Endothelial cell of umbilical vein (primary cell): ENCODE results near the gene AURKA. TPM values are rescaled to one million over a fixed set of nuclear protein-coding genes. Genes with fewer than 3 reads are reported as not detected.
A peak's percentile ranks its signal among the peaks of the same experiment; 100 is the strongest.

ENCODE experiments used
- BruUV-seq: library from RNA; stranded (reverse); fragments of 400-500 nt; replicated peaks from 2 replicates; lab custom pipeline; 2021; lab: Mats Ljungman, UMichigan
- CTCF ChIA-PET: fragments of 300-600, 350-600 bp; sonication (Branson Sonifier 250); formaldehyde crosslinking; loops from one replicate; lab custom pipeline; 2021; ENCODE audit warnings: antibody characterized with exemption, inconsistent platforms; lab: Charles Lee
- POLR2A ChIA-PET: fragments of 300-600, 350-600 bp; sonication (Branson Sonifier 250); formaldehyde crosslinking; loops from one replicate; lab custom pipeline; 2021; ENCODE audit warnings: antibody characterized with exemption, inconsistent platforms; lab: Charles Lee
- DNase-seq: peaks from one replicate; pipeline ENCODE4 v3.0.0-alpha.2; 2011; ENCODE audit warnings: low read depth, low spot score
- FAIRE-seq: peaks from 2 replicates; lab custom pipeline; 2011; peaks lifted over from hg19 to GRCh38; lab: Jason Lieb, UNC
- H2AFZ ChIP-seq: 2 replicates; pipeline ENCODE4 v1.6.0; 2012; ENCODE audit warnings: low read depth, low read length, control low read depth, inconsistent platforms
- H3K27ac ChIP-seq: 2 replicates; pipeline ENCODE4 v1.5.1; 2011; ENCODE audit warnings: low read depth, mild to moderate bottlenecking, control low read depth, low read length, moderate library complexity; ENCODE audit not compliant: insufficient read depth
- H3K27me3 ChIP-seq, 2 experiments: 2 replicates each; pipeline versions ENCODE4 v1.6.0 to v1.6.1; 2011; ENCODE audit warnings: low read length in 2 of 2, mixed read lengths in 1 of 2; ENCODE audit not compliant: control insufficient read depth in 2 of 2, insufficient read depth in 2 of 2
- H3K36me3 ChIP-seq, 2 experiments: 2 replicates in 1 of 2; 3 replicates in 1 of 2; pipeline ENCODE4 v1.5.1; 2011; ENCODE audit warnings: low read length in 2 of 2, mild to moderate bottlenecking in 1 of 2, moderate library complexity in 1 of 2; ENCODE audit not compliant: control insufficient read depth in 2 of 2, insufficient read depth in 2 of 2; ENCODE audit errors: extremely low read depth in 1 of 2
- H3K4me1 ChIP-seq: 3 replicates; pipeline ENCODE4 v1.5.1; 2011; ENCODE audit warnings: mild to moderate bottlenecking, low read length; ENCODE audit not compliant: control insufficient read depth, insufficient read depth; ENCODE audit errors: extremely low read depth
- H3K4me2 ChIP-seq: 2 replicates; pipeline ENCODE4 v1.6.1; 2011; ENCODE audit warnings: low read length, control low read depth, mixed read lengths; ENCODE audit not compliant: insufficient read depth
- H3K4me3 ChIP-seq, 3 experiments: fragments of 200-600 bp in 1 of 3; sonication (generic), shearing (Covaris generic) in 1 of 3; replicated peaks in 1 of 3; 2 replicates each; pipeline ENCODE4 v1.5.1; 2011 to 2016; ENCODE audit warnings: control low read depth in 3 of 3, low read length in 3 of 3, mild to moderate bottlenecking in 2 of 3, inconsistent platforms in 1 of 3, low read depth in 1 of 3, moderate library complexity in 1 of 3; ENCODE audit not compliant: insufficient read depth in 1 of 3
- H3K79me2 ChIP-seq: 2 replicates; pipeline ENCODE4 v1.6.0; 2012; ENCODE audit warnings: low read length, inconsistent platforms; ENCODE audit not compliant: control insufficient read depth, insufficient read depth
- H3K9ac ChIP-seq: replicated peaks from 2 replicates; pipeline ENCODE3; 2011; ENCODE audit warnings: low read length, control low read depth; ENCODE audit not compliant: insufficient read depth; ENCODE audit errors: extremely low read depth
- H3K9me1 ChIP-seq: replicated peaks from 3 replicates; pipeline ENCODE4 v1.6.0; 2011; ENCODE audit warnings: mild to moderate bottlenecking, low read length; ENCODE audit not compliant: control insufficient read depth, insufficient read depth; ENCODE audit errors: extremely low read depth
- H3K9me3 ChIP-seq: replicated peaks from 2 replicates; pipeline ENCODE4 v1.5.1; 2012; ENCODE audit warnings: low read length, inconsistent platforms; ENCODE audit not compliant: control insufficient read depth, insufficient read depth
- H4K20me1 ChIP-seq: replicated peaks from 2 replicates; pipeline ENCODE3; 2011; ENCODE audit warnings: mild to moderate bottlenecking, low read length; ENCODE audit not compliant: control insufficient read depth, insufficient read depth; ENCODE audit errors: extremely low read depth
- EZH2 ChIP-seq: IDR thresholded peaks from 2 replicates; pipeline ENCODE4 v1.6.1; 2012; ENCODE audit warnings: borderline replicate concordance, low read depth, mild to moderate bottlenecking, moderate library complexity, low read length, inconsistent platforms; ENCODE audit not compliant: severe bottlenecking
- FOS ChIP-seq: IDR thresholded peaks from 2 replicates; pipeline ENCODE4 v1.6.1; 2011; ENCODE audit warnings: mild to moderate bottlenecking, low read length, moderate library complexity, borderline replicate concordance; ENCODE audit not compliant: insufficient read depth
- GATA2 ChIP-seq: IDR thresholded peaks from 2 replicates; pipeline ENCODE4 v1.7.0; 2011; ENCODE audit warnings: low read depth, mild to moderate bottlenecking, moderate library complexity, mixed read lengths, low read length; ENCODE audit not compliant: insufficient read length, insufficient read depth
- JUN ChIP-seq: IDR thresholded peaks from 2 replicates; pipeline ENCODE4 v1.6.1; 2011; ENCODE audit warnings: borderline replicate concordance, low read depth; ENCODE audit not compliant: insufficient read length, insufficient read depth
- MYC ChIP-seq: IDR thresholded peaks from one replicate; pipeline ENCODE4 v1.6.1; 2011; ENCODE audit warnings: mild to moderate bottlenecking, low read depth, low read length
- POLR2A ChIP-seq: IDR thresholded peaks from 2 replicates; pipeline ENCODE4 v1.6.1; 2012; ENCODE audit warnings: low read depth, mild to moderate bottlenecking, control low read depth, low read length
- POLR2AphosphoS5 ChIP-seq: IDR thresholded peaks from 2 replicates; pipeline ENCODE4 v1.6.1; 2012; ENCODE audit warnings: low read depth, mild to moderate bottlenecking, control low read depth, low read length, moderate library complexity; ENCODE audit not compliant: insufficient read depth
- dilution Hi-C: fragments of 300-500 bp; cut with MboI; formaldehyde crosslinking; loops from one replicate; pipeline ENCODE4 v1.15.0; 2019; ENCODE audit warnings: low sequenced_read_pairs; ENCODE audit not compliant: extremely low pct_ligation_motif_present
- intact Hi-C: fragments of 100-400 bp; cut with micrococcal nuclease; formaldehyde crosslinking; loops from one replicate; pipeline ENCODE4 v1.10.0; 2022
- polyA plus RNA-seq, 4 experiments: library from polyadenylated mRNA; depleted of rRNA in 3 of 4; stranded (reverse) in 3 of 4; unstranded in 1 of 4; fragments of >200 nt; gene quantifications; 2 replicates each; pipeline versions ENCODE4 v1.2.1 to v1.2.3, GENCODE V29; 2011 to 2012; ENCODE audit warnings: missing spikeins in 1 of 4
- total RNA-seq: library from RNA; stranded (reverse); gene quantifications from 2 replicates; pipeline ENCODE4 v1.2.3, GENCODE V29; 2021
- TF ChIP-seq, protein P1 (sequence below), 2 donors: IDR thresholded peaks; 1 replicate in 1 of 2; 2 replicates in 1 of 2; pipeline ENCODE4 v1.5.1; 2011; ENCODE audit warnings: low read length in 2 of 2, mild to moderate bottlenecking in 2 of 2, moderate library complexity in 2 of 2, control low read depth in 1 of 2, inconsistent platforms in 1 of 2, low read depth in 1 of 2; ENCODE audit not compliant: insufficient read depth in 1 of 2; ENCODE audit errors: extremely low read depth in 1 of 2
- TF ChIP-seq, protein P2 (sequence below): IDR thresholded peaks from 2 replicates; pipeline ENCODE4 v1.6.1; 2011; ENCODE audit not compliant: insufficient read depth, insufficient read length

Gene AURKA
- total and polyA plus RNA-seq, 2 donors (not counting 3 experiments of a cell fraction or from before 2014, with no cell fraction given) = 33.1 to 56.9 TPM

DNA sequence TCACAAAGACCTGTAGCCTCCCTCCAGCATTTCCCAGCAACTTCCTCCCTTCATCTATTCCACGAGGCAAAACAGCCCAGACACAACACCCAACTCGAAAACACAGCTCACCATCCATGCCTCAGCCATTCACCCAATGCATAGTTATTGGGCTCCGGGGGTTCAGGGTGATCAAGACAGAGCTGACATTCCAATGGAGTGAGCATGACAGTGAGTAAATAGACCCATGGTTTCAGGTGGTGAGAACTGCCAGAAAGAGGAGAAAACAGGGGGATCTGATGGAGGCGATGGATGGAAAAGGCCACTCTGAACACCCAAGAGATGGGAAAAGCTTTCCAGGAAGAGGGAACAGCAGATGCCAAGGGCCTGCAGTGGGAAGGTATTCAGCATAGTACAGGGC is 25.9 kb upstream of the AURKA start:
- no peak for DNase-seq
- H3K4me1 ChIP-seq = peaks cover 38% of the 10 kb centered on the region
- CTCF ChIA-PET = interaction anchor here (1.4 to 2.0 kb wide), 3 partner anchors 19 to 82 kb away, joined by 3 to 4 read pairs (median 4); no protein-coding TSS in a partner anchor

More for the DNA sequence above, 25.9 kb upstream of the AURKA start:
- no peak overlapping the region for H3K4me3 ChIP-seq
- FAIRE-seq = no peak
- dilution Hi-C loops = no loop called here
- H3K9ac ChIP-seq = no peak overlapping the region
- H3K9me1 ChIP-seq = no peaks in the 10 kb centered on the region
- no peaks in the 10 kb centered on the region for H3K9me3 ChIP-seq
- no TSS peak for BruUV-seq
- H3K36me3 ChIP-seq = no peaks in the 10 kb centered on the region
- no peak overlapping the region for H3K4me2 ChIP-seq
- POLR2A ChIA-PET = no interaction called here
- H2AFZ ChIP-seq = peak overlapping the region; percentile 58
- no peaks in the 10 kb centered on the region for H4K20me1 ChIP-seq
- H3K79me2 ChIP-seq = no peaks in the 10 kb centered on the region
- TF ChIP-seq JUN (no peak), EZH2 (no peak), POLR2A (no peak), MYC (no peak), FOS (no peak), GATA2 (no peak), POLR2AphosphoS5 (no peak)
- TF ChIP-seq, protein P1, sequence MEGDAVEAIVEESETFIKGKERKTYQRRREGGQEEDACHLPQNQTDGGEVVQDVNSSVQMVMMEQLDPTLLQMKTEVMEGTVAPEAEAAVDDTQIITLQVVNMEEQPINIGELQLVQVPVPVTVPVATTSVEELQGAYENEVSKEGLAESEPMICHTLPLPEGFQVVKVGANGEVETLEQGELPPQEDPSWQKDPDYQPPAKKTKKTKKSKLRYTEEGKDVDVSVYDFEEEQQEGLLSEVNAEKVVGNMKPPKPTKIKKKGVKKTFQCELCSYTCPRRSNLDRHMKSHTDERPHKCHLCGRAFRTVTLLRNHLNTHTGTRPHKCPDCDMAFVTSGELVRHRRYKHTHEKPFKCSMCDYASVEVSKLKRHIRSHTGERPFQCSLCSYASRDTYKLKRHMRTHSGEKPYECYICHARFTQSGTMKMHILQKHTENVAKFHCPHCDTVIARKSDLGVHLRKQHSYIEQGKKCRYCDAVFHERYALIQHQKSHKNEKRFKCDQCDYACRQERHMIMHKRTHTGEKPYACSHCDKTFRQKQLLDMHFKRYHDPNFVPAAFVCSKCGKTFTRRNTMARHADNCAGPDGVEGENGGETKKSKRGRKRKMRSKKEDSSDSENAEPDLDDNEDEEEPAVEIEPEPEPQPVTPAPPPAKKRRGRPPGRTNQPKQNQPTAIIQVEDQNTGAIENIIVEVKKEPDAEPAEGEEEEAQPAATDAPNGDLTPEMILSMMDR (IDR thresholded peaks at IDR 0.05; ENCODE audit: extremely low read depth in 1 of 2, insufficient read depth in 1 of 2, low read depth in 1 of 2, low read length in 2 of 2) = no peak
- TF ChIP-seq, protein P2, sequence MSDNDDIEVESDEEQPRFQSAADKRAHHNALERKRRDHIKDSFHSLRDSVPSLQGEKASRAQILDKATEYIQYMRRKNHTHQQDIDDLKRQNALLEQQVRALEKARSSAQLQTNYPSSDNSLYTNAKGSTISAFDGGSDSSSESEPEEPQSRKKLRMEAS = no peak
- intact Hi-C loops = loop anchor here (2.0 kb wide), 1 partner anchor 59 kb away; the partner anchor contains the start of gene FAM210B
- H3K27me3 ChIP-seq = no peaks in the 10 kb centered on the region
- peak overlapping the region; percentile 80 for H3K27ac ChIP-seq
